HG03159 (cell line): ENCODE data around the gene INO80C.
"Not testable (repeated sequence)": the region's sequence is repeated elsewhere in the genome, so short reads cannot be mapped to it uniquely, and the experiment has no call there.

Source experiments
- ATAC-seq: cut with Tn5 transposase; IDR thresholded peaks from one replicate; pipeline ENCODE4 v1.9.1; 2021; ENCODE audit warnings: mild to moderate bottlenecking, moderate library complexity; ENCODE audit not compliant: unreplicated experiment

Gene INO80C

DNA sequence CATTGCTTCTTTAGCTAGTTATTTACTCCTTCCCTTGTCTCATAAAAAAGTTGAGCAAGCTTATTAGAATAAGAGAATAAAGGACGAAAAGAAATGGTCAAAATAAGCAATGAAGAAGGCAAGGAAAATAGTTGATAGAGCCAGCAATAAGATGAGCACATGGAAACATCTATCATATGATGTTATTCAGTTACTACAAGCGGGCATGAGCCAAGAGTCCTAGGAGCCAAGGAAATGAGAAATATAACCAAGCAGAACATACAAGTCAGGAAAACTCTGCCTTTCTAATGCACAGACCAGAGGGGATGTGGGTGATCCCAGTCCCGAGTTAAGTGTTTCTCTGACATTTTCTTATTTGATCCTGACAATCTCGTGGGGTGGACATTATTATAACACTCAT, 33.9 kb downstream of the INO80C start:
- no peak for ATAC-seq

GRCh38 chr18:35463050-35463449, 34.7 kb downstream of the INO80C start:
- no peak for ATAC-seq

- ATAC-seq: no peak
Observed at GRCh38 chr18:35460736-35461161, 37.0 kb downstream of the INO80C start.

DNA sequence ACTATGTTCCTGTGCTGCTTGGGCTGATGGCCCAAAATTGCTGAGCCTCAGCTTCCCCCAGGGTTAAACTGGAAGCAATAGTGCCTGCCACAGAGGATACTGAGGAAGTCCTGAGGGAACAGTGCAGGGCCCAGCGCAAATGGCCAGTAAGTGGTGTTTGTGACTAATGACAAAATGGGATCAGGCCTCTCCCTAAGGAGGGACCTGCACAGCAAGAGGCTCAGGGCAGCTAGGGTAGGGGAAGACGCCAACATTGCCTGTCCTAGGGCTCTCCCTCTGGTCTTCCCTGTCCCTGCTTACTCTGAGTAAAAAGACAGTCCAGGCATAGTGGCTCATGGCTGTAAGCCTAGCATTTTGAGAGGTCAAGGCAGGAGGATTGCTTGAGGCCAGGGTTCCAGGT, 37.8 kb downstream of the INO80C start:
- no peak for ATAC-seq

DNA sequence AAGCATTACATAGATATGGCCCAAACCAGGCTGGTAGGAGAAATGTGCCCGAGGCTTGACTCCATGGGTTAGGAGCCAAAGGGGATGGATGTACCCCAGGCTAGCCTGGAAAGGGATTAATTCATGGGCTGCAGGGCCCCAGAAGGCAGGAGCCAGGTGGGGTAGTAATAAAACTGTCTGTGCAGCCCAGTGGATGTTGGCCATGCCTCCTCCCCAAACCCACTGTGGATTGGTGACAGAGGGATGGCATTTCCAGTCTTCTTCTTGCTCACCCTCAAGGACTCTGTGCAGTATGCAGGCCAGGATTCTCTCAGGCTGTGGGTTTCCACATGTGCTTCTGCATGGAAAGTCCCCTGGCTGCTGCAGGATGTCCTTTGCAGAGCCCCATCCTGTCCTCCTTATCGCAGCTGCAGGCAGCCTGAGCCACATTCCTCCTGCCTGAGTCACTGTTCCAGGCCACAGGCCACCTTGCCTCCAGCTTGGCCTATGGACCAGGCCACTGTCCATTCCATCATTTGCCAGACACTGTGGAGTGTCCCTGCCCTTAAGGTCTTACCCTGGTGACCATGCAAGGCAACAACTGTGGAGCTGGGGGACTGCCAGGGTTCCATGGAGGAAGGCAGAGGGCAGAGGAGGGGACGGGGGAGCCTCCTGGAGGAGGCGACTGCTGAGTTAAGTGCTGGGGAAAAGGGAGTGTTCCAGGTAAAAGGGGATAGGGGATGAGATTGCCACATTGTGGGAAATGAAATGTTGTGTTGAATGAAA, 38.9 kb downstream of the INO80C start:
- ATAC-seq: no peak

GRCh38 chr18:35458271-35458670, 39.5 kb downstream of the INO80C start:
- ATAC-seq: no peak

GRCh38 chr18:35457140-35457704, 40.5 kb downstream of the INO80C start:
- no peak for ATAC-seq

DNA sequence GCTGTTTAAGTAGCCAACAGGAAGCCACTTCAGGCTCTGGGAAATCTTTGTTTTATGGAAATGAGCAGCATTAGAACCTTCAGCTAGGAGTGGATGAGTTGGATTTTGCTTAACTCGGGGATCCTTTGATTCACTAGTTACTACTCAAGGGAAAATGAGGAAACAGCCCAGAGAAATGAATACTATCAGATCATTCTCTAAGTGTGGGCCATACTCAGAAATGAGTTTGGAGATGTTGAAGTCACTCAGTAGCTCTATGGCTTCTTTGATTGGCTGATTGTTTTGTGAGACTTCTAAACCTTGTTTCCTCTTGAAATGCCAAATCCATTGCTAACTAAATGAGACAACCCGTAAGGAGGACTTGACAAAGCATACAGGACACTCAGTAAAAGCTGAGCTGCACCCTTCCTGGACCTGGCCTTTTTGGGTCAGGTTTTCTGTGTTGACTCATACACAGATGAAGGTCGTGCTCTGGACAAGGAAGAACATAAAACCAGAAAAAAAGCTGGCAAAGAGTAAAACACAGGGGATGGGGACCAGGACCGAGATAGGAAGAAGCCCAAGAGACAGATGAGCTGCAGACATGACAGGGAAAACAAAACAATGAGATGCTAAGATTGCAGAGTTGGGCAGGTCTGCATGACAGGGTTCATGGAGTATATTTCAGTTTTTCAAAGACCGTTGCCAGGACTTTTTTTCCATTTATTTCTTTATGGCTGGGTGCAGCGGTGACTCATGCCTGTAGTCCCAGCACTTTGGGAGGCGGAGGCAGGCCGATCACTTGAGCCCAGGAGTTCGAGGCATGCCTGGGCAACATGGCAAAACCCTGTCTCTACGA, 41.6 kb downstream of the INO80C start:
- ATAC-seq: no peak

DNA sequence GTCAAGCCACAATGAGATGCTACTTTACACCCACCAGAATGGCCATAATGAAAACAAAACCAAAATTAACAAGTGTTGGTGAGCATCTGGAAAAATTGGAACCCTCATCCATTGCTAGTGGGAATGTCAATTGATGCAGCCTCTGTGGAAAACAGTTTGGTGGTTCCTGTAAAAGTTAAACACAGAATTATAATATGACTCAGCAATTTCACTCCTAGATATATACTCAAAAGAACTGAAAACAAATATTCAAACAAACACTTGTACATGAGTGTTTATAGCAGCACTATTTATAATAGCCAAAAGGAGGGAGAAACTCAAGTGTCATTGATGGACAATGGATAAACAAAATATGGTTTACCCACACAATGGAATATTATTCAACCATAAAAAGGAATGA, 43.0 kb downstream of the INO80C start:
- no peak for ATAC-seq

- ATAC-seq: not testable (repeated sequence)
Observed at GRCh38 chr18:35453065-35453464, 44.7 kb downstream of the INO80C start.

DNA sequence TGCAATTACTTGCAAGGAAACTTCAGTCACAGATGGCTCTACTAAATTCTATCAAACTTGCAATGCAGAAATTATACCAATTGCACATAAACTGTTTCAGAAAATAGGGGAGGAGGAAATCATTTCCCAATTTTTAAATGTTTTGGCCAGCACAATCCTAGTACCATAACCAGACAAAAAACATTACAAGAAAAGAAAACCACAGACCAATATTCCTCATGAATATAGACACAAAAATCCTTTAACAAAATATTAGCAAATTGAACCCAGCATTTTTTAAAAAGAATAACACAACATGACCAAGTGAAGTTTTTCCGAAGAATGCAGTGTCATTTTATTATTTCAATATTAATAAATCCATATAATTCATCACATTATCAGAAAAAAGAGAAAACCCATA, 45.8 kb downstream of the INO80C start:
- no peak for ATAC-seq

GRCh38 chr18:35451032-35451431, 46.7 kb downstream of the INO80C start:
- ATAC-seq: no peak

GRCh38 chr18:35444636-35445035, 53.1 kb downstream of the INO80C start:
- ATAC-seq: no peak

GRCh38 chr18:35443847-35444246, 53.9 kb downstream of the INO80C start:
- ATAC-seq: no peak

GRCh38 chr18:35443434-35443833, 54.3 kb downstream of the INO80C start:
- ATAC-seq: no peak

GRCh38 chr18:35442701-35443100, 55.1 kb downstream of the INO80C start:
- no peak for ATAC-seq

- no peak for ATAC-seq
Observed at GRCh38 chr18:35441857-35442595, 55.7 kb downstream of the INO80C start.

DNA sequence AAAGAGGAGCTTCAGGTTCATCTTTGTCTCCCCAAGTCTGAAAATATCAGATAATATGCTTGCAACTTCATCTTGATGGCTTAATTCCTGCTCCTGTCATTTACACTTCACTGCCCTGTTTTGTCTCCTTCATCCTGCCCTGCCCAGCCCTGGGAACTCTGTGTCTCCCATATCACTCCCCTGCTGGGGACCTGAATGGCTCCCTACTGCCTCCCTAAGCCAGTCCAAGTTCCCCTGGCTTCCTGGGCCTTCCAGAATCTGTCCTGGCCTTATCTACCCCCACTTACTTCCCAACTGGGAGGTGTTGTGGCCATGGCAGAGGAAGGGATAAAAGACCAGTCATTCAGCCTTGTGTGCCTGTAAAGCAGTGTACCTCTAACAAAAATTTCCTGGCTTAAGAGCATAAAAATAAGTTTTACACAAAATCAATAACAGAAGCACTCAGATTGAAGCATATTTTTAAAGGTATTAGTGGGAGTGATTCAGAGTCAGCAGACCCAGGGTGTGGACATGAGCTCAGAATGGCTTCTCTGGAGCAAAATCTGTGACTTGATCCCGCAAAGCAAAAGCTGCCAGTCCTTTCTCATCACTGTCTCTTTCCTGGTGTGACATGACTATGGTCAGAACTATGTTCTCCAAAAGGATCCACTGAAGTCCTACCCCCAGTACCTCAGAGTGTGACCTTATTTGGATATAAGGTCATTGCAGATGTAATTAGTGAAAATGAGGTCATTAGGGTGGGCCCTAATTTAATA, 59.1 kb downstream of the INO80C start:
- no peak for ATAC-seq

GRCh38 chr18:35437836-35438235, 59.9 kb downstream of the INO80C start:
- ATAC-seq: no peak

DNA sequence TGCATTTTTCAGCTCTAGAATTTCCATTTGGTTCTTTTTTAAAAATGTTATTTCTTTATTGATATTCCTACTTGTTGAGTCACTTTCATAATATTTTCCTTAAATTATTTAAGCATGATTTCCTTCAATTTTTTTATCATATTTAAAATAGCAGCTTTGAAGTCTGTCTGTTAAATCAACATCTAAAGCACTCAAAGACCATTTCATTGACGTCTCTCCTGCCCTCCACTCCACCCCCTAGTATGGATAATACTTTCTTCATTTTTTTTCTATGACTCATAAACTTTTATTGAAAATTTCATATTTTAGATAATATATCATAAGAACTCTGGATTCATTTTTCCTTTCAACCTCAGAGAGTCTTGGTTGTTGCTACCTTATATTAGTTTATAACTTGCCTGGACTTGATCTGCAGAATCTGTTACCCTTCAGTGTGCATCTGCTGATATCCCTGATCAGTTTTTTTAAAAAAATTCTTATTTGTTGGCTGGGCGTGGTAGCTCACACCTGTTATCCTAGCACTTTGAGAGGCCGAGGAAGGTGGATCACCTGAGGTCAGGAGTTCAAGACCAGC, 61.6 kb downstream of the INO80C start:
- ATAC-seq: no peak
